HEK293 (cell line): ENCODE data around the gene MYH1.

Experiments
- CTCF ChIA-PET: fragments of 350-600 bp; formaldehyde crosslinking; extraction: SDS; loops from one replicate; lab custom pipeline; 2021; ENCODE audit warnings: antibody characterized with exemption; lab: Yijun Ruan, JAX
- POLR2A ChIA-PET: fragments of 300-600 bp; formaldehyde crosslinking; extraction: SDS; loops from one replicate; lab custom pipeline; 2020; ENCODE audit warnings: antibody characterized with exemption, inconsistent platforms; lab: Yijun Ruan, JAX
- H3K27ac ChIP-seq: fragments of 200-500 bp; sonication (Bioruptor generic); 2 replicates; pipeline ENCODE4 v1.5.1; 2014; ENCODE audit warnings: low read depth, low read length, control low read depth, inconsistent platforms; ENCODE audit errors: extremely low read depth
- H3K36me3 ChIP-seq, 2 experiments: fragments of 200-500 bp in 1 of 2; sonication (Bioruptor generic) in 1 of 2; 1 replicate in 1 of 2; 2 replicates in 1 of 2; pipeline ENCODE4 v1.5.1; 2014 to 2017; ENCODE audit warnings: inconsistent platforms in 2 of 2, low read length in 2 of 2; ENCODE audit not compliant: control insufficient read depth in 2 of 2, insufficient read depth in 1 of 2
- H3K4me1 ChIP-seq: fragments of 200-500 bp; sonication (Bioruptor generic); 2 replicates; pipeline ENCODE4 v1.5.1; 2014; ENCODE audit warnings: mild to moderate bottlenecking, low read length, inconsistent platforms; ENCODE audit not compliant: control insufficient read depth, insufficient read depth
- H3K4me3 ChIP-seq: 2 replicates; pipeline ENCODE4 v1.5.1; 2011; ENCODE audit warnings: low read depth, mild to moderate bottlenecking, control low read depth, low read length, moderate library complexity
- H3K9me3 ChIP-seq: fragments of 200-500 bp; sonication (Bioruptor generic); 2 replicates; pipeline ENCODE4 v1.5.1; 2014; ENCODE audit warnings: low read depth, low read length, inconsistent platforms; ENCODE audit not compliant: control insufficient read depth, insufficient read depth
- KLF8 ChIP-seq: fragments of 450-650 bp; formaldehyde crosslinking; IDR thresholded peaks from 2 replicates; pipeline ENCODE4 v1.5.1; 2016; ENCODE audit warnings: missing biosample characterization, missing genetic modification characterization
- YY2 ChIP-seq: fragments of 450-650 bp; formaldehyde crosslinking; IDR thresholded peaks from 2 replicates; pipeline ENCODE4 v1.5.1; 2016; ENCODE audit warnings: missing biosample characterization, missing genetic modification characterization
- ZFP69B ChIP-seq: fragments of 450-650 bp; formaldehyde crosslinking; IDR thresholded peaks from 2 replicates; pipeline ENCODE4 v1.5.1; 2016; ENCODE audit warnings: missing biosample characterization, missing genetic modification characterization
- ZNF133 ChIP-seq: fragments of 450-650 bp; formaldehyde crosslinking; IDR thresholded peaks from 2 replicates; pipeline ENCODE4 v1.5.1; 2016; ENCODE audit warnings: missing biosample characterization, missing genetic modification characterization
- ZNF138 ChIP-seq: fragments of 450-650 bp; formaldehyde crosslinking; IDR thresholded peaks from 2 replicates; pipeline ENCODE4 v1.5.1; 2016; ENCODE audit warnings: missing biosample characterization, missing genetic modification characterization, borderline replicate concordance
- ZNF2 ChIP-seq: fragments of 450-650 bp; formaldehyde crosslinking; IDR thresholded peaks from 2 replicates; pipeline ENCODE4 v1.5.1; 2016; ENCODE audit warnings: missing biosample characterization, missing genetic modification characterization
- ZNF223 ChIP-seq: fragments of 450-650 bp; formaldehyde crosslinking; IDR thresholded peaks from 2 replicates; pipeline ENCODE4 v1.5.1; 2016; ENCODE audit warnings: missing biosample characterization, missing genetic modification characterization
- ZNF266 ChIP-seq: fragments of 450-650 bp; formaldehyde crosslinking; IDR thresholded peaks from 2 replicates; pipeline ENCODE4 v1.5.1; 2016; ENCODE audit warnings: missing biosample characterization, missing genetic modification characterization, low read depth
- ZNF37A ChIP-seq: fragments of 450-650 bp; IDR thresholded peaks from 2 replicates; pipeline ENCODE4 v1.5.1; 2018; ENCODE audit warnings: missing biosample characterization, missing genetic modification characterization
- ZNF426 ChIP-seq: fragments of 450-650 bp; formaldehyde crosslinking; IDR thresholded peaks from 2 replicates; pipeline ENCODE4 v1.5.1; 2017; ENCODE audit warnings: missing biosample characterization, missing genetic modification characterization, mild to moderate bottlenecking, inconsistent platforms, moderate library complexity
- ZNF473 ChIP-seq: fragments of 450-650 bp; formaldehyde crosslinking; IDR thresholded peaks from 2 replicates; pipeline ENCODE4 v1.5.1; 2017; ENCODE audit warnings: missing biosample characterization, missing genetic modification characterization
- ZNF514 ChIP-seq: fragments of 450-650 bp; formaldehyde crosslinking; IDR thresholded peaks from 2 replicates; pipeline ENCODE4 v1.5.1; 2016; ENCODE audit warnings: missing biosample characterization, missing genetic modification characterization
- ZNF626 ChIP-seq: fragments of 450-650 bp; sonication (Bioruptor Pico); formaldehyde crosslinking; IDR thresholded peaks from 2 replicates; pipeline ENCODE4 v1.5.1; 2018; ENCODE audit warnings: missing biosample characterization, missing genetic modification characterization, inconsistent platforms
- ZNF830 ChIP-seq: fragments of 450-650 bp; IDR thresholded peaks from 2 replicates; pipeline ENCODE4 v1.5.0; 2018; ENCODE audit warnings: missing biosample characterization, missing genetic modification characterization, low read depth, mild to moderate bottlenecking, moderate library complexity
- TF ChIP-seq, protein P1 (sequence below): fragments of 450-650 bp; formaldehyde crosslinking; IDR thresholded peaks from 2 replicates; pipeline ENCODE4 v1.5.1; 2016; ENCODE audit warnings: missing biosample characterization, missing genetic modification characterization
- TF ChIP-seq, protein P2 (sequence below): fragments of 450-650 bp; formaldehyde crosslinking; IDR thresholded peaks from 2 replicates; pipeline ENCODE4 v1.5.1; 2016; ENCODE audit warnings: missing biosample characterization, missing genetic modification characterization
- TF ChIP-seq, protein P3 (sequence below): fragments of 450-650 bp; formaldehyde crosslinking; IDR thresholded peaks from 2 replicates; pipeline ENCODE4 v1.5.1; 2016; ENCODE audit warnings: missing biosample characterization, missing genetic modification characterization
- TF ChIP-seq, protein P4 (sequence below): fragments of 450-650 bp; formaldehyde crosslinking; IDR thresholded peaks from 2 replicates; pipeline ENCODE4 v1.5.1; 2016; ENCODE audit warnings: missing biosample characterization, missing genetic modification characterization
- TF ChIP-seq, protein P5 (sequence below): fragments of 450-650 bp; formaldehyde crosslinking; IDR thresholded peaks from 2 replicates; pipeline ENCODE4 v1.5.1; 2017; ENCODE audit warnings: missing biosample characterization, missing genetic modification characterization

The MYH1 gene

DNA sequence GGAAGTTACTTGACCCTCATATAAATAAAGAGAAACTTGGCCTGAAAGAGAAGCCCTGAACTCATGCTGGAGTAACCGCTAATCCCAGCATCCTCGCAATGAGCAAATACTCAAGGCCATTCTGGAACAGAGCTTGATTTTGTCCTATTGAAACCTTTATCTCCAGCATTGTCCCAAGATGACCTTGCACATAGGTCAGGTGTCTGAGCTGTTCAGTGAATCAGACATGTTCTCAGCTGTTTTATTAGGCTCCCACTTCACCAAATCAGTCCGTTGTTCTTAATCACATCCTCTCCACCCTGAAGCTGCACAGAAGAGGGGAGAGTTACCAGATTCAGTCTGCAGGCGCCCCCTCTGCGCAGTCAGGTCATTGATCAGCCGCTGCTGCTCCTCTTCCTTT lies 9.1 kb upstream of the MYH1 start (continued):
- TF ChIP-seq, protein P1, sequence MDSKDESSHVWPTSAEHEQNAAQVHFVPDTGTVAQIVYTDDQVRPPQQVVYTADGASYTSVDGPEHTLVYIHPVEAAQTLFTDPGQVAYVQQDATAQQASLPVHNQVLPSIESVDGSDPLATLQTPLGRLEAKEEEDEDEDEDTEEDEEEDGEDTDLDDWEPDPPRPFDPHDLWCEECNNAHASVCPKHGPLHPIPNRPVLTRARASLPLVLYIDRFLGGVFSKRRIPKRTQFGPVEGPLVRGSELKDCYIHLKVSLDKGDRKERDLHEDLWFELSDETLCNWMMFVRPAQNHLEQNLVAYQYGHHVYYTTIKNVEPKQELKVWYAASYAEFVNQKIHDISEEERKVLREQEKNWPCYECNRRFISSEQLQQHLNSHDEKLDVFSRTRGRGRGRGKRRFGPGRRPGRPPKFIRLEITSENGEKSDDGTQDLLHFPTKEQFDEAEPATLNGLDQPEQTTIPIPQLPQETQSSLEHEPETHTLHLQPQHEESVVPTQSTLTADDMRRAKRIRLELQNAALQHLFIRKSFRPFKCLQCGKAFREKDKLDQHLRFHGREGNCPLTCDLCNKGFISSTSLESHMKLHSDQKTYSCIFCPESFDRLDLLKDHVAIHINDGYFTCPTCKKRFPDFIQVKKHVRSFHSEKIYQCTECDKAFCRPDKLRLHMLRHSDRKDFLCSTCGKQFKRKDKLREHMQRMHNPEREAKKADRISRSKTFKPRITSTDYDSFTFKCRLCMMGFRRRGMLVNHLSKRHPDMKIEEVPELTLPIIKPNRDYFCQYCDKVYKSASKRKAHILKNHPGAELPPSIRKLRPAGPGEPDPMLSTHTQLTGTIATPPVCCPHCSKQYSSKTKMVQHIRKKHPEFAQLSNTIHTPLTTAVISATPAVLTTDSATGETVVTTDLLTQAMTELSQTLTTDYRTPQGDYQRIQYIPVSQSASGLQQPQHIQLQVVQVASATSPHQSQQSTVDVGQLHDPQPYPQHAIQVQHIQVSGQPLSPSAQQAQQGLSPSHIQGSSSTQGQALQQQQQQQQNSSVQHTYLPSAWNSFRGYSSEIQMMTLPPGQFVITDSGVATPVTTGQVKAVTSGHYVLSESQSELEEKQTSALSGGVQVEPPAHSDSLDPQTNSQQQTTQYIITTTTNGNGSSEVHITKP (tag by site-specific recombination) = no peak
- TF ChIP-seq ZFP69B (tag by site-specific recombination) (no peak), YY2 (tag by site-specific recombination) (no peak), ZNF37A (tag by site-specific recombination) (no peak), ZNF426 (tag by site-specific recombination) (no peak), ZNF138 (tag by site-specific recombination) (no peak), ZNF223 (tag by site-specific recombination) (no peak), ZNF133 (tag by site-specific recombination) (no peak), ZNF830 (tag by site-specific recombination) (no peak)
- TF ChIP-seq, protein P2, sequence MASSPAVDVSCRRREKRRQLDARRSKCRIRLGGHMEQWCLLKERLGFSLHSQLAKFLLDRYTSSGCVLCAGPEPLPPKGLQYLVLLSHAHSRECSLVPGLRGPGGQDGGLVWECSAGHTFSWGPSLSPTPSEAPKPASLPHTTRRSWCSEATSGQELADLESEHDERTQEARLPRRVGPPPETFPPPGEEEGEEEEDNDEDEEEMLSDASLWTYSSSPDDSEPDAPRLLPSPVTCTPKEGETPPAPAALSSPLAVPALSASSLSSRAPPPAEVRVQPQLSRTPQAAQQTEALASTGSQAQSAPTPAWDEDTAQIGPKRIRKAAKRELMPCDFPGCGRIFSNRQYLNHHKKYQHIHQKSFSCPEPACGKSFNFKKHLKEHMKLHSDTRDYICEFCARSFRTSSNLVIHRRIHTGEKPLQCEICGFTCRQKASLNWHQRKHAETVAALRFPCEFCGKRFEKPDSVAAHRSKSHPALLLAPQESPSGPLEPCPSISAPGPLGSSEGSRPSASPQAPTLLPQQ (tag by site-specific recombination) = no peak
- TF ChIP-seq, protein P3, sequence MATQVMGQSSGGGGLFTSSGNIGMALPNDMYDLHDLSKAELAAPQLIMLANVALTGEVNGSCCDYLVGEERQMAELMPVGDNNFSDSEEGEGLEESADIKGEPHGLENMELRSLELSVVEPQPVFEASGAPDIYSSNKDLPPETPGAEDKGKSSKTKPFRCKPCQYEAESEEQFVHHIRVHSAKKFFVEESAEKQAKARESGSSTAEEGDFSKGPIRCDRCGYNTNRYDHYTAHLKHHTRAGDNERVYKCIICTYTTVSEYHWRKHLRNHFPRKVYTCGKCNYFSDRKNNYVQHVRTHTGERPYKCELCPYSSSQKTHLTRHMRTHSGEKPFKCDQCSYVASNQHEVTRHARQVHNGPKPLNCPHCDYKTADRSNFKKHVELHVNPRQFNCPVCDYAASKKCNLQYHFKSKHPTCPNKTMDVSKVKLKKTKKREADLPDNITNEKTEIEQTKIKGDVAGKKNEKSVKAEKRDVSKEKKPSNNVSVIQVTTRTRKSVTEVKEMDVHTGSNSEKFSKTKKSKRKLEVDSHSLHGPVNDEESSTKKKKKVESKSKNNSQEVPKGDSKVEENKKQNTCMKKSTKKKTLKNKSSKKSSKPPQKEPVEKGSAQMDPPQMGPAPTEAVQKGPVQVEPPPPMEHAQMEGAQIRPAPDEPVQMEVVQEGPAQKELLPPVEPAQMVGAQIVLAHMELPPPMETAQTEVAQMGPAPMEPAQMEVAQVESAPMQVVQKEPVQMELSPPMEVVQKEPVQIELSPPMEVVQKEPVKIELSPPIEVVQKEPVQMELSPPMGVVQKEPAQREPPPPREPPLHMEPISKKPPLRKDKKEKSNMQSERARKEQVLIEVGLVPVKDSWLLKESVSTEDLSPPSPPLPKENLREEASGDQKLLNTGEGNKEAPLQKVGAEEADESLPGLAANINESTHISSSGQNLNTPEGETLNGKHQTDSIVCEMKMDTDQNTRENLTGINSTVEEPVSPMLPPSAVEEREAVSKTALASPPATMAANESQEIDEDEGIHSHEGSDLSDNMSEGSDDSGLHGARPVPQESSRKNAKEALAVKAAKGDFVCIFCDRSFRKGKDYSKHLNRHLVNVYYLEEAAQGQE (tag by site-specific recombination) = no peak
- TF ChIP-seq, protein P4, sequence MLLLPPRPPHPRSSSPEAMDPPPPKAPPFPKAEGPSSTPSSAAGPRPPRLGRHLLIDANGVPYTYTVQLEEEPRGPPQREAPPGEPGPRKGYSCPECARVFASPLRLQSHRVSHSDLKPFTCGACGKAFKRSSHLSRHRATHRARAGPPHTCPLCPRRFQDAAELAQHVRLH (tag by site-specific recombination) = no peak

DNA sequence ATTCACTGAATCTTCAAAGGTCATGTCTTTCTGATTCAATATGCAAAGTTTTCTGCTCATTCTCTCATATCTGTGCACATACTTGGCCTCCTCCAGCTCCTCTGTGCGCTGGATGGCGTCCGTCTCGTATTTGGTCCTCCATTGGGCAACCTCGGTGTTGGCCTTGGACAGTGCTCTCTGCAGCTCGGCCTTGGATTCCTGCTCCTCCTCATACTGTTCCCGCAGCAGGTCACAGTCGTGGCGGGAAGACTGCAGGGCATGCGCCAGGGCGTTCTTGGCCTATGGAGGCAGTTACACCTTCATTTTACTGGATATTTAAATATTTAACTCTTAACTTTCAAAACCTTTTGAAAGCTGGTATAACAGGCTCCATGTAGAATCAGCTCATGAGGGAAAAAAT lies 8.2 kb upstream of the MYH1 start:
- Histone ChIP-seq H3K4me3 (no peak overlapping the region), H3K27ac (no peak overlapping the region), H3K9me3 (no peaks in the 10 kb centered on the region), H3K4me1 (no peaks in the 10 kb centered on the region), H3K36me3 (no peaks in the 10 kb centered on the region)
- ChIA-PET CTCF (interaction anchor here (1.1 to 1.4 kb wide), 4 partner anchors 8 to 120 kb away, joined by 3 to 4 read pairs (median 3); no protein-coding TSS in a partner anchor), POLR2A (no interaction called here)
- TF ChIP-seq ZNF514 (tag by site-specific recombination) (no peak), ZNF626 (no peak), ZNF473 (tag by site-specific recombination) (no peak)

DNA sequence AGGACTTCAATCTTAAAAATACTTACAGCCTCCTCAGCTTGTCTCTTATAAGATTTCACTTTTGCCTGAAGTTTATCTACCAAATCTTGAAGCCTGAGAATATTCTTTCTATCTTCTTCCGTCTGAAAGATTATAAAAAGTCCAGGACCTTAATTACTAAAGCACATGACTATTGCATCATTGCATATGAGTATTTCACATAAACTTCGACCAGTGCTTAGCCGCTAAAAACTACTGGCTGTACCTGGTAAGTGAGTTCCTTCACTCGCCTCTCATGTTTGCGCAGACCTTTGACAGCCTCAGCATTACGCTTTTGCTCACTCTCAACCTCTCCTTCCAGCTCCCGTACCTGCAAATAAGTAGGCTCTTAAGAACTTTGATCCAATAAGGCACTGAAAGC lies 4.7 kb upstream of the MYH1 start:
- Histone ChIP-seq H3K9me3 (no peaks in the 10 kb centered on the region), H3K27ac (no peak overlapping the region), H3K36me3 (no peaks in the 10 kb centered on the region), H3K4me3 (no peak overlapping the region), H3K4me1 (no peaks in the 10 kb centered on the region)
- ChIA-PET CTCF (interaction anchor here (0.7 to 2.5 kb wide), 3 partner anchors 13 to 95 kb away, joined by 3 to 13 read pairs (median 3); no protein-coding TSS in a partner anchor), POLR2A (no interaction called here)
- TF ChIP-seq ZNF266 (tag by site-specific recombination) (no peak), KLF8 (tag by site-specific recombination) (no peak), ZFP69B (tag by site-specific recombination) (no peak), ZNF2 (tag by site-specific recombination) (no peak)
- TF ChIP-seq, protein P5, sequence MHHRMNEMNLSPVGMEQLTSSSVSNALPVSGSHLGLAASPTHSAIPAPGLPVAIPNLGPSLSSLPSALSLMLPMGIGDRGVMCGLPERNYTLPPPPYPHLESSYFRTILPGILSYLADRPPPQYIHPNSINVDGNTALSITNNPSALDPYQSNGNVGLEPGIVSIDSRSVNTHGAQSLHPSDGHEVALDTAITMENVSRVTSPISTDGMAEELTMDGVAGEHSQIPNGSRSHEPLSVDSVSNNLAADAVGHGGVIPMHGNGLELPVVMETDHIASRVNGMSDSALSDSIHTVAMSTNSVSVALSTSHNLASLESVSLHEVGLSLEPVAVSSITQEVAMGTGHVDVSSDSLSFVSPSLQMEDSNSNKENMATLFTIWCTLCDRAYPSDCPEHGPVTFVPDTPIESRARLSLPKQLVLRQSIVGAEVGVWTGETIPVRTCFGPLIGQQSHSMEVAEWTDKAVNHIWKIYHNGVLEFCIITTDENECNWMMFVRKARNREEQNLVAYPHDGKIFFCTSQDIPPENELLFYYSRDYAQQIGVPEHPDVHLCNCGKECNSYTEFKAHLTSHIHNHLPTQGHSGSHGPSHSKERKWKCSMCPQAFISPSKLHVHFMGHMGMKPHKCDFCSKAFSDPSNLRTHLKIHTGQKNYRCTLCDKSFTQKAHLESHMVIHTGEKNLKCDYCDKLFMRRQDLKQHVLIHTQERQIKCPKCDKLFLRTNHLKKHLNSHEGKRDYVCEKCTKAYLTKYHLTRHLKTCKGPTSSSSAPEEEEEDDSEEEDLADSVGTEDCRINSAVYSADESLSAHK (tag by site-specific recombination) = no peak
